BJ (cell line): ENCODE results near the gene AGO3. TPM values are rescaled to one million over a fixed set of nuclear protein-coding genes. Genes with fewer than 3 reads are reported as not detected.

ENCODE experiments used
- CTCF ChIA-PET: fragments of 350-600 bp; formaldehyde crosslinking; extraction: SDS; loops from one replicate; lab custom pipeline; 2021; ENCODE audit warnings: antibody characterized with exemption, inconsistent platforms; lab: Yijun Ruan, JAX
- POLR2A ChIA-PET: fragments of 300-600 bp; sonication (Branson Sonifier 250); formaldehyde crosslinking; extraction: SDS; loops from one replicate; lab custom pipeline; 2021; ENCODE audit warnings: antibody characterized with exemption; lab: Charles Lee
- DNase-seq: peaks from one replicate; pipeline ENCODE4 v3.0.0-alpha.2; 2011; ENCODE audit warnings: low read depth
- H3K27me3 ChIP-seq: 2 replicates; pipeline ENCODE4 v1.6.0; 2011; ENCODE audit warnings: low read length; ENCODE audit not compliant: control insufficient read depth, insufficient read depth
- H3K36me3 ChIP-seq: 2 replicates; pipeline ENCODE4 v1.5.1; 2011; ENCODE audit warnings: low read length; ENCODE audit not compliant: control insufficient read depth, insufficient read depth
- H3K4me3 ChIP-seq: 2 replicates; pipeline ENCODE4 v1.5.1; 2011; ENCODE audit warnings: low read depth, mild to moderate bottlenecking, control low read depth, low read length
- CTCF ChIP-seq: IDR thresholded peaks from 2 replicates; pipeline ENCODE4 v1.5.1; 2011; ENCODE audit warnings: low read depth, mild to moderate bottlenecking, control low read depth, inconsistent platforms, low read length, moderate library complexity; ENCODE audit not compliant: insufficient read depth
- polyA plus RNA-seq: library from polyadenylated mRNA; depleted of rRNA; stranded (reverse); fragments of >200 nt; gene quantifications from 2 replicates; pipeline ENCODE4 v1.2.3, GENCODE V29; 2011

AGO3 gene
- polyA plus RNA-seq, 1 experiment: 18.9 TPM

GRCh38 chr1:36099681-36100341 is 168.9 kb downstream of the AGO3 start:
- TF ChIP-seq CTCF: peak; percentile 79
- H3K36me3 ChIP-seq: peaks cover 5% of the 10 kb centered on the region; the same call in 1 of the 2 replicates
- CTCF ChIA-PET: interaction anchor here (0.6 to 17.9 kb wide), 15 partner anchors 9 to 209 kb away, joined by 3 to 382 read pairs (median 4); partner anchors contain the start of genes MAP7D1 and TRAPPC3
- DNase-seq: no peak
- no peak overlapping the region for H3K4me3 ChIP-seq
- H3K27me3 ChIP-seq: no peaks in the 10 kb centered on the region
- POLR2A ChIA-PET: interaction anchor here (1.1 kb wide), 1 partner anchor 34 kb away, joined by 3 read pairs; no protein-coding TSS in a partner anchor

- POLR2A ChIA-PET: interaction anchor here (1.1 kb wide), 1 partner anchor 33 kb away, joined by 3 read pairs; no protein-coding TSS in a partner anchor
- no peak for TF ChIP-seq CTCF
- H3K27me3 ChIP-seq: no peaks in the 10 kb centered on the region
- peaks cover 5% of the 10 kb centered on the region; the same call in 1 of the 2 replicates for H3K36me3 ChIP-seq
- DNase-seq: no peak
- CTCF ChIA-PET: interaction anchor here (0.5 to 17.9 kb wide), 16 partner anchors 8 to 208 kb away, joined by 3 to 382 read pairs (median 4); partner anchors contain the start of genes MAP7D1 and TRAPPC3
- H3K4me3 ChIP-seq: no peak overlapping the region
Observed at GRCh38 chr1:36100376-36100775, 169.5 kb downstream of the AGO3 start.

GRCh38 chr1:36101546-36101945 is 170.6 kb downstream of the AGO3 start:
- ChIA-PET CTCF (interaction anchor here (0.6 to 17.9 kb wide), 6 partner anchors 14 to 899 kb away, joined by 3 to 382 read pairs (median 5); partner anchors contain the start of gene TRAPPC3), POLR2A (no interaction called here)
- TF ChIP-seq CTCF: no peak
- no peak for DNase-seq
- Histone ChIP-seq H3K36me3 (0 out of 2 replicates have a peak, but pooled peaks cover 2% of the 10 kb centered on the region), H3K27me3 (no peaks in the 10 kb centered on the region), H3K4me3 (no peak overlapping the region)

- CTCF ChIA-PET: interaction anchor here (0.6 to 17.9 kb wide), 4 partner anchors 11 to 89 kb away, joined by 3 to 382 read pairs (median 6); no protein-coding TSS in a partner anchor
- TF ChIP-seq CTCF: no peak
- POLR2A ChIA-PET: interaction anchor here (0.6 to 0.9 kb wide), 2 partner anchors 27 to 169 kb away, joined by 3 to 7 read pairs; no protein-coding TSS in a partner anchor
- no peaks in the 10 kb centered on the region for H3K36me3 ChIP-seq
- no peaks in the 10 kb centered on the region for H3K27me3 ChIP-seq
- no peak overlapping the region for H3K4me3 ChIP-seq
- DNase-seq: no peak
Observed at GRCh38 chr1:36106269-36106668, 175.4 kb downstream of the AGO3 start.

GRCh38 chr1:36107394-36107793 is 176.5 kb downstream of the AGO3 start:
- ChIA-PET CTCF (interaction anchor here (0.7 to 17.9 kb wide), 5 partner anchors 11 to 80 kb away, joined by 3 to 382 read pairs (median 4); no protein-coding TSS in a partner anchor), POLR2A (interaction anchor here (0.6 kb wide), 1 partner anchor 1583 kb away, joined by 3 read pairs; no protein-coding TSS in a partner anchor)
- Histone ChIP-seq H3K27me3 (no peaks in the 10 kb centered on the region), H3K4me3 (no peak overlapping the region), H3K36me3 (no peaks in the 10 kb centered on the region)
- DNase-seq: no peak
- no peak for TF ChIP-seq CTCF
